Fibroblast of the aortic adventitia (primary cell): ENCODE measurements around the gene HDHD3. TPM values are rescaled to one million over a fixed set of nuclear protein-coding genes. Genes with fewer than 3 reads are reported as not detected.
"Not testable (repeated sequence)": the region's sequence is repeated elsewhere in the genome, so short reads cannot be mapped to it uniquely, and the experiment has no call there.

Source experiments
- DNase-seq: peaks from one replicate; pipeline ENCODE4 v3.0.0-alpha.2; 2010; ENCODE audit warnings: low read depth
- H3K4me3 ChIP-seq: 2 replicates; pipeline ENCODE4 v1.5.1; 2011; ENCODE audit warnings: low read depth, mild to moderate bottlenecking, control low read depth, low read length, moderate library complexity
- CTCF ChIP-seq: IDR thresholded peaks from 2 replicates; pipeline ENCODE4 v1.5.1; 2011; ENCODE audit warnings: mild to moderate bottlenecking, low read length, control low read depth, inconsistent platforms; ENCODE audit not compliant: insufficient read depth
- total RNA-seq: library from RNA; depleted of rRNA; stranded (reverse); fragments of >200 nt; gene quantifications from 2 replicates; pipeline ENCODE4 v1.2.3, GENCODE V29; 2012; ENCODE audit warnings: low replicate concordance

HDHD3 gene
- total RNA-seq, 1 donor, result 7.8 TPM

- no peak for DNase-seq
- no peak for TF ChIP-seq CTCF
- no peak overlapping the region for H3K4me3 ChIP-seq
These were observed 12.7 kb upstream of the HDHD3 start for GRCh38 chr9:113389451-113389850.

GRCh38 chr9:113388833-113389232 lies 12.0 kb upstream of the HDHD3 start:
- no peak overlapping the region for H3K4me3 ChIP-seq
- TF ChIP-seq CTCF, result no peak
- no peak for DNase-seq

GRCh38 chr9:113387560-113388230 lies 10.9 kb upstream of the HDHD3 start:
- no peak overlapping the region for H3K4me3 ChIP-seq
- no peak for DNase-seq
- TF ChIP-seq CTCF, result no peak

DNA sequence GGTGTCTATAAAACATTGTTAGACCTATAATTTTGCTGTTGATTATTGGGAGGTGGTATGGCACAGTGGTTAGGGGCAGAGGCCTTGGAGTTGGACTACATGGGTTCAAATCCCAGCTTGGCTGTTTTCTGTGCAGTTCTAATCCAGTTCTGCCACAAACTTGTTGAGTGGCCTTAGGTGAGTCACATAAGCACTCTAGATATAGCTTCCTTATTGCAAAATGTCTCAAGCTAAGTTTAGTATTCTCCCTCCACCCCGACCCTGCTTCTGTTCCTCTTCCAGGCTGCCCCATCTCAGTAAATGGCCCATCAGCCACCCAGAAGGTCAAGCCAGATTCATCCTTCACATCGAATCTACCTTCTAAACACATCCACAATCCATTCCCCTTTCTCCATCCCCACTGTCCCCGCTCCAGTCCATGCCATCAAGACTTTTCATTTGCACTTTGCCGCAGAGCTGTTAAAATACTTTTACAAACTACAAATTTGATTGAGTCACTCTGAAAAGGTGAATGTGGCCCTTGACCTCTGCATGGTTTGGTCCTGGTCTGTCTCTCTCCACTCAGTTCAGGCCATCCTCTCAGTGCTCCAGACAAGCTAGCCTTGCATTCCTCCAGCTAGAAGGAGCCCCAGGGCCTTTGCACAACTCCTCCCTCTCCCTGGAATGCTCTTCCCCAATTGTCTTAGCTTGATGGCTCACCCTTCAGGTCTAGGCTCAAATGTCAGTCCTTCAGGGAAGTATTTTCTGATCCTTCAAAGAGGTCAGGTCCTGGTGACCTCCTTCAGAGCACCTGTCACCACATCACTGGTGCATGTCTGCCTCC lies 10.0 kb upstream of the HDHD3 start:
- H3K4me3 ChIP-seq, result no peak overlapping the region
- TF ChIP-seq CTCF, result no peak
- no peak for DNase-seq

GRCh38 chr9:113381909-113382411 lies 5.2 kb upstream of the HDHD3 start:
- no peak overlapping the region for H3K4me3 ChIP-seq
- TF ChIP-seq CTCF, result no peak
- DNase-seq, result no peak

DNA sequence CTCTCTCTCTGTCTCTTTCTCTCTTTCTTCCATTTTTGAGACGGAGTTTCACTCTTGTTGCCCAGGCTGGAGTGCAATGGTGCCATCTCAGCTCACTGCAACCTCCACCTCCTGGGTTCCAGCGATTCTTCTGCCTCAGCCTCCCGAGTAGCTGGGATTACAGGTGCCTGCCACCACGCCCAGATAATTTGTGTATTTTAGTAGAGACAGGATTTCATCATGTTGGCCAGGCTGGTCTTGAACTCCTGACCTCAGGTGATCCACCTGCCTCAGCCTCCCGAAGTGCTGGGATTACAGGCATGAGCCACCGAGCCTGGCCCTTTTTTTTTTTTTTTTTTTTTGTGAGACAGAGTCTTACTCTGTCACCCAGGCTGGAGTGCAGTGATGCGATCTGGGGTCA lies 4.7 kb upstream of the HDHD3 start:
- not testable (repeated sequence) for DNase-seq, H3K4me3 ChIP-seq

DNA sequence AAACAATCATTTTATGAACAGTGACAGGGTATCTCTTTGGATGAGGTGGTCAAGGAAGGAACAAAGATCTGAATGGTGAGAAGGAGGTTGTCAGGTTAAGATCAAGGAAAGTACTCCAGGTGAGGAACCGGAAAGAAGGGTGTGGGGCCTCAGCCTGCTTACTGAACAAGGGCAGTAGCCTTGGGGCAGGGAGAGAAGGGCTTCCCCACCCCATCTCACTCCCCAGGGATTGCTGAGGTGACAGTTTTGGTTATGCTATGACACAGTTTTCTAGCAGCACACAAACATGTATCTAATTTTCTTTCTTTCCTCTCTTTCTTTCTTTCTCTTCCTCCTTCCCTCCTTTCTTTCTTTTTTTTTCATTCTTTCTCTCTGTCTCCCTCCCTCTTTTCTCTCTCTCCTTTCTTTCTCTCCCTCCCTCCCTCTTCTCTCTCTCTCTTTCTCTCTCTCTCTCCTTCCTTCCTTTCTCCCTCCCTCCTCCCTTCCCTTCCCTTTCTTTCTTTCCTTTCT lies 4.1 kb upstream of the HDHD3 start:
- no peak overlapping the region for H3K4me3 ChIP-seq
- no peak for TF ChIP-seq CTCF
- DNase-seq, result no peak

- not testable (repeated sequence) for DNase-seq, H3K4me3 ChIP-seq
These were observed 3.0 kb upstream of the HDHD3 start for GRCh38 chr9:113379829-113380210.

GRCh38 chr9:113379094-113379828 lies 2.5 kb upstream of the HDHD3 start:
- not testable (repeated sequence) for H3K4me3 ChIP-seq

More at GRCh38 chr9:113379094-113379828, 2.5 kb upstream of the HDHD3 start:
- not testable (repeated sequence) for DNase-seq
